PC-9 (cell line): ENCODE measurements around the gene AP4E1. TPM values are rescaled to one million over a fixed set of nuclear protein-coding genes. Genes with fewer than 3 reads are reported as not detected.

Experiments used
- BruUV-seq: library from RNA; stranded (reverse); fragments of 400-500 nt; replicated peaks from 2 replicates; lab custom pipeline; 2021; lab: Mats Ljungman, UMichigan
- CTCF ChIA-PET: fragments of 300-600 bp; sonication (Branson Sonifier 250); formaldehyde crosslinking; loops from one replicate; lab custom pipeline; 2022; ENCODE audit warnings: antibody characterized with exemption; lab: Charles Lee
- POLR2A ChIA-PET: fragments of 300-600 bp; sonication (Branson Sonifier 250); formaldehyde crosslinking; loops from one replicate; lab custom pipeline; 2022; ENCODE audit warnings: antibody characterized with exemption; ENCODE audit not compliant: unreplicated experiment; lab: Charles Lee
- DNase-seq, 2 experiments: peaks; one replicate each; pipeline versions ENCODE4 v3.0.0 to v3.0.0-alpha.2; 2015 to 2022; ENCODE audit warnings: mixed read lengths in 1 of 2
- H2AFZ ChIP-seq: fragments of 200-600 bp; sonication (generic); 2 replicates; pipeline ENCODE4 v1.8.1; 2017; ENCODE audit warnings: antibody characterized with exemption
- H3F3A ChIP-seq: fragments of 200-600 bp; sonication (generic); 2 replicates; pipeline ENCODE4 v1.8.1; 2017; ENCODE audit warnings: antibody characterized with exemption, mild to moderate bottlenecking, low read depth; ENCODE audit not compliant: insufficient read depth
- H3K27ac ChIP-seq: fragments of 200-600 bp; sonication (generic); 2 replicates; pipeline ENCODE4 v1.6.1; 2016; ENCODE audit warnings: mixed run types
- H3K27me3 ChIP-seq: fragments of 200-600 bp; sonication (generic); 2 replicates; pipeline ENCODE4 v1.6.1; 2016; ENCODE audit warnings: low read depth, mixed run types; ENCODE audit not compliant: insufficient read depth
- H3K36me3 ChIP-seq: fragments of 200-600 bp; sonication (generic); 2 replicates; pipeline ENCODE4 v1.6.1; 2016; ENCODE audit warnings: low read depth, mixed run types
- H3K4me1 ChIP-seq: fragments of 200-600 bp; sonication (generic); replicated peaks from 2 replicates; pipeline ENCODE4 v1.6.1; 2016; ENCODE audit warnings: mixed run types; ENCODE audit not compliant: insufficient read depth
- H3K4me2 ChIP-seq: fragments of 200-600 bp; sonication (generic); 2 replicates; pipeline ENCODE4 v1.6.1; 2017; ENCODE audit warnings: mixed run types
- H3K4me3 ChIP-seq: fragments of 200-600 bp; sonication (generic); 2 replicates; pipeline ENCODE4 v1.6.1; 2016; ENCODE audit warnings: mixed run types
- H3K79me2 ChIP-seq: fragments of 200-600 bp; sonication (generic); 2 replicates; pipeline ENCODE4 v1.6.1; 2017; ENCODE audit warnings: low read depth, mixed run types
- H3K9me2 ChIP-seq: fragments of 200-600 bp; sonication (generic); 2 replicates; pipeline ENCODE4 v1.8.1; 2017; ENCODE audit warnings: mild to moderate bottlenecking; ENCODE audit not compliant: insufficient read depth
- H3K9me3 ChIP-seq: fragments of 200-600 bp; sonication (generic); 2 replicates; pipeline ENCODE4 v1.8.1; 2016; ENCODE audit warnings: low read depth; ENCODE audit not compliant: insufficient read depth
- H4K20me1 ChIP-seq: fragments of 200-600 bp; sonication (generic); 2 replicates; pipeline ENCODE4 v1.8.1; 2017; ENCODE audit not compliant: insufficient read depth
- EZH2 ChIP-seq: fragments of 200-600 bp; sonication (generic); IDR thresholded peaks from 2 replicates; pipeline ENCODE4 v1.8.0; 2017; ENCODE audit warnings: antibody characterized with exemption, low read depth
- intact Hi-C: fragments of 100-400 bp; cut with micrococcal nuclease; formaldehyde crosslinking; loops from one replicate; pipeline ENCODE4 v1.10.0; 2022; ENCODE audit not compliant: unreplicated experiment
- total RNA-seq: library from RNA; stranded (reverse); gene quantifications from 2 replicates; pipeline ENCODE4 v1.2.3, GENCODE V29; 2021
- TF ChIP-seq, protein P1 (sequence below): fragments of 200-600 bp; sonication (generic); conservative IDR thresholded peaks from 2 replicates; pipeline ENCODE4 v1.6.1; 2017; ENCODE audit warnings: mixed run types, antibody characterized with exemption, mild to moderate bottlenecking, moderate library complexity

Gene AP4E1
- total RNA-seq, 1 experiment from 2014 or later: 10.0 TPM

DNA sequence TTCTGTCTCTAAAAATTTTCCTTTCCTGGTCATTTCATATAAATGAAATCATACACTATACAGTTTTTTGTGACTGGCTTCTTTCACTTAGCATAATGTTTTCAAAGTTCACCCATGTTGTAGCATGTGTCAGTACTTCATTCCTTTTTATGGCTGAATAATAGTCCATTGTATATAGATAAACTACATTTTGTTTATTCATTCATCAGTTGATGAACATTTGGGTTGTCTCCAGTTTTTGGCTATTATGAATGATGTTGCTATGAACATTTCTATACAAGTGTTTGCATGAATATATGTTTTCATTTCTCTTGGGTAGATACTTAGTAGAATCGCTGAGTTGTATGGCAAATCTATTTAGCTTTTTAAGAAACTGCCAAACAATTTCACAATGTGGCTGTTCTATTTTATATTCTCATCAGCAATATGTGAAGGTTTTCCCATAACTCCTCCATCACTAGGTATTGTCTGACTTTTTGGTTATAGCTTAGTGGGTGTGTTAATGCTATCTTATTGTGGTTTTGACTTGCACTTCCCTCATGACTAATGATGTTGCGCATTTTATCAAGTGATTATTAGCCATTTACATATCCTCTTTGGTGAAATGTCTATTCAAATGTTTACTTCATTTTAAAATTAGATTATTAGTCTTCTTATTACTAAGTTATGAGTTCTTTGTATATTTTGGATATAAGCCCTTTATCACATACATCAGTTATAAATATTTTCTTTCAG, 21.7 kb upstream of the AP4E1 start:
- no peak for DNase-seq
- Histone ChIP-seq H3K4me2 (no peak overlapping the region), H2AFZ (no peak overlapping the region), H3K9me2 (no peaks in the 10 kb centered on the region), H3F3A (peaks cover 19% of the 10 kb centered on the region), H3K27ac (no peak overlapping the region), H3K27me3 (no peaks in the 10 kb centered on the region), H3K9me3 (no peaks in the 10 kb centered on the region), H4K20me1 (no peaks in the 10 kb centered on the region), H3K36me3 (no peaks in the 10 kb centered on the region), H3K79me2 (no peaks in the 10 kb centered on the region), H3K4me1 (peaks cover 15% of the 10 kb centered on the region), H3K4me3 (no peak overlapping the region)
- TF ChIP-seq, protein P1, sequence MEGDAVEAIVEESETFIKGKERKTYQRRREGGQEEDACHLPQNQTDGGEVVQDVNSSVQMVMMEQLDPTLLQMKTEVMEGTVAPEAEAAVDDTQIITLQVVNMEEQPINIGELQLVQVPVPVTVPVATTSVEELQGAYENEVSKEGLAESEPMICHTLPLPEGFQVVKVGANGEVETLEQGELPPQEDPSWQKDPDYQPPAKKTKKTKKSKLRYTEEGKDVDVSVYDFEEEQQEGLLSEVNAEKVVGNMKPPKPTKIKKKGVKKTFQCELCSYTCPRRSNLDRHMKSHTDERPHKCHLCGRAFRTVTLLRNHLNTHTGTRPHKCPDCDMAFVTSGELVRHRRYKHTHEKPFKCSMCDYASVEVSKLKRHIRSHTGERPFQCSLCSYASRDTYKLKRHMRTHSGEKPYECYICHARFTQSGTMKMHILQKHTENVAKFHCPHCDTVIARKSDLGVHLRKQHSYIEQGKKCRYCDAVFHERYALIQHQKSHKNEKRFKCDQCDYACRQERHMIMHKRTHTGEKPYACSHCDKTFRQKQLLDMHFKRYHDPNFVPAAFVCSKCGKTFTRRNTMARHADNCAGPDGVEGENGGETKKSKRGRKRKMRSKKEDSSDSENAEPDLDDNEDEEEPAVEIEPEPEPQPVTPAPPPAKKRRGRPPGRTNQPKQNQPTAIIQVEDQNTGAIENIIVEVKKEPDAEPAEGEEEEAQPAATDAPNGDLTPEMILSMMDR: no peak
- no peak for TF ChIP-seq EZH2
- CTCF ChIA-PET: interaction anchor here (0.7 kb wide), 1 partner anchor 219 kb away, joined by 7 read pairs; no protein-coding TSS in a partner anchor
- POLR2A ChIA-PET: interaction anchor here (0.7 kb wide), 1 partner anchor 236 kb away, joined by 4 read pairs; no protein-coding TSS in a partner anchor
- intact Hi-C loops: loop anchor here (1.0 kb wide), 1 partner anchor 210 kb away; no protein-coding TSS in a partner anchor
- BruUV-seq: no TSS peak

DNA sequence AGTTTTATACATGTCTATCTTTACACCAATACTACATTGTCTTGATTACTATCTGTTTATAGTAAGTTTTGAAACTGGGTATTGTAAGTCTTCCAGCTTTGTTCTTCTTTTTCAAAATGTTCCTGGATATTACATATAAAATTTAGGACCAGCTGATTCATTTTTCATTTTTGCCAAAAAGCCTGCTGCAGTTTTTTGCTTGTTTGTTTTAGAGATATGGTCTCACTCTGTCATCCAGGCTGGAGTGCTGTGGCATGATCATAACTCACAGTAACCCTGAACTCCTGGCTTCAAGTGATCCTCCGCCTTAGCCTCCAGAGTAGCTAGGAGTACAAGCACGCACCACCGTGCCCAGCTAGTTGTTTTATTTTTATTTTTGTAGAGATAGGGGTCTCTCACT, 20.4 kb upstream of the AP4E1 start:
- intact Hi-C loops: no loop called here
- no peak for DNase-seq
- H3K27ac ChIP-seq: no peak overlapping the region

DNA sequence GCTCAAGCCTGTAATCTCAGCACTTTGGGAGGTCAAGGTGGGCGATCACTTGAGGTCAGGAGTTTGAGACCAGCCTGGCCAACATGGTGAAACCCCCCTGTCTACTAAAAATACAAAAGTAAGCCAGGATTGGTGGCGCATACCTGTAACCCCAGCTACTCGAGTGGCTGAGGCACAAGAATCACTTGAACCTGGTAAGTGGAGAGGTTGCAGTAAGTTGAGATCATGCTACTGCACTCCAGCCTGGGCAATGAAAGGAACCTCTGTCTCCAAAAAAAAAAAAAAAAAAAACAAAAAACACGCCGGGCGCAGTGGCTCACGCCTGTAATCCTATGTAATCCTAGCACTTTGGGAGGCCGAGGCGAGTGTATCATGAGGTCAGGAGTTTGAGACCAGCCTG, 18.9 kb upstream of the AP4E1 start:
- no peaks in the 10 kb centered on the region for H3K36me3 ChIP-seq
- no peaks in the 10 kb centered on the region for H4K20me1 ChIP-seq
- H3K4me1 ChIP-seq: peaks cover 5% of the 10 kb centered on the region
- TF ChIP-seq, protein P1: no peak
- no peak for TF ChIP-seq EZH2
- ChIA-PET POLR2A (no interaction called here), CTCF (no interaction called here)
- H3K4me2 ChIP-seq: no peak overlapping the region
- intact Hi-C loops: no loop called here
- H3K9me3 ChIP-seq: no peaks in the 10 kb centered on the region
- BruUV-seq: no TSS peak
- H3K4me3 ChIP-seq: no peak overlapping the region
- H3K79me2 ChIP-seq: no peaks in the 10 kb centered on the region
- no peak overlapping the region for H2AFZ ChIP-seq
- peaks cover 17% of the 10 kb centered on the region for H3F3A ChIP-seq
- H3K27me3 ChIP-seq: no peaks in the 10 kb centered on the region
- no peaks in the 10 kb centered on the region for H3K9me2 ChIP-seq
- no peak for DNase-seq
- no peak overlapping the region for H3K27ac ChIP-seq

More for the DNA sequence above, 20.4 kb upstream of the AP4E1 start:
- H3K4me1 ChIP-seq: peaks cover 15% of the 10 kb centered on the region
- POLR2A ChIA-PET: no interaction called here
- BruUV-seq: no TSS peak
- no peaks in the 10 kb centered on the region for H3K9me3 ChIP-seq
- H3K4me3 ChIP-seq: no peak overlapping the region
- no peaks in the 10 kb centered on the region for H3K9me2 ChIP-seq
- no peaks in the 10 kb centered on the region for H3K36me3 ChIP-seq
- CTCF ChIA-PET: no interaction called here
- H3F3A ChIP-seq: peaks cover 19% of the 10 kb centered on the region
- no peaks in the 10 kb centered on the region for H3K79me2 ChIP-seq
- no peak overlapping the region for H2AFZ ChIP-seq
- H3K4me2 ChIP-seq: no peak overlapping the region
- H3K27me3 ChIP-seq: no peaks in the 10 kb centered on the region
- TF ChIP-seq, protein P1: no peak
- no peak for TF ChIP-seq EZH2
- no peaks in the 10 kb centered on the region for H4K20me1 ChIP-seq
